Erythroblast (primary cell): ENCODE results near the gene ZBTB20.

ENCODE experiments used
- GATA1 ChIP-seq: IDR thresholded peaks from 2 replicates; pipeline ENCODE4 v1.6.1; 2011; ENCODE audit warnings: low read depth, mild to moderate bottlenecking, control low read depth, low read length, moderate library complexity
- POLR2A ChIP-seq: IDR thresholded peaks from 2 replicates; pipeline ENCODE4 v1.6.1; 2011; ENCODE audit warnings: mild to moderate bottlenecking, low read length

DNA sequence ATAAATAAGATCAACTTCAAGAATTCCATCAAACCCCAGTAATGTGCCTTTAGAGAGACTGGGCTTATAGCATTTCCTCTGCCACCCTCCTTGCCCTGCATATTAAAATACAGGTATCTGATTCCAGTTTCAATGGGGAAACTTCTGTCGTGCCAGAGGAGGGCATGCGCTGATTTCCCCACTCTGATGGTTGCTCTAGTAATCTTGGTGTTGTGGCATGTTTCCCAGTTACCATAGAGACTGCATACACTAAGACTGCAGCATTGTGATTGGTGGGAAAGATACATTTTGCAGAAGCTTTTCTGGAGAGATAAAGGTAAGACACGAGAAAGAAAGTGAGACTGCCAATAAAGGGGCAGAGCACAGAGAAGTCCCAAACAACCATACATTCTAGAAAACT is 627.7 kb downstream of the ZBTB20 start:
- no peak for TF ChIP-seq POLR2A
- TF ChIP-seq GATA1 = no peak
